ENCODE results near the gene TMEM135.

TMEM135 gene

GRCh38 chr11:87331273-87331672 is 293.5 kb downstream of the TMEM135 start:
- H3K4me3 ChIP-seq (ENCODE audit: low read depth, low read length), result no peak overlapping the region
- TF ChIP-seq, protein P1, sequence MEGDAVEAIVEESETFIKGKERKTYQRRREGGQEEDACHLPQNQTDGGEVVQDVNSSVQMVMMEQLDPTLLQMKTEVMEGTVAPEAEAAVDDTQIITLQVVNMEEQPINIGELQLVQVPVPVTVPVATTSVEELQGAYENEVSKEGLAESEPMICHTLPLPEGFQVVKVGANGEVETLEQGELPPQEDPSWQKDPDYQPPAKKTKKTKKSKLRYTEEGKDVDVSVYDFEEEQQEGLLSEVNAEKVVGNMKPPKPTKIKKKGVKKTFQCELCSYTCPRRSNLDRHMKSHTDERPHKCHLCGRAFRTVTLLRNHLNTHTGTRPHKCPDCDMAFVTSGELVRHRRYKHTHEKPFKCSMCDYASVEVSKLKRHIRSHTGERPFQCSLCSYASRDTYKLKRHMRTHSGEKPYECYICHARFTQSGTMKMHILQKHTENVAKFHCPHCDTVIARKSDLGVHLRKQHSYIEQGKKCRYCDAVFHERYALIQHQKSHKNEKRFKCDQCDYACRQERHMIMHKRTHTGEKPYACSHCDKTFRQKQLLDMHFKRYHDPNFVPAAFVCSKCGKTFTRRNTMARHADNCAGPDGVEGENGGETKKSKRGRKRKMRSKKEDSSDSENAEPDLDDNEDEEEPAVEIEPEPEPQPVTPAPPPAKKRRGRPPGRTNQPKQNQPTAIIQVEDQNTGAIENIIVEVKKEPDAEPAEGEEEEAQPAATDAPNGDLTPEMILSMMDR (IDR thresholded peaks at IDR 0.05; ENCODE audit: control insufficient read depth, extremely low read depth, insufficient read depth), result no peak
- no peak for DNase-seq (ENCODE audit: low read depth)

DNA sequence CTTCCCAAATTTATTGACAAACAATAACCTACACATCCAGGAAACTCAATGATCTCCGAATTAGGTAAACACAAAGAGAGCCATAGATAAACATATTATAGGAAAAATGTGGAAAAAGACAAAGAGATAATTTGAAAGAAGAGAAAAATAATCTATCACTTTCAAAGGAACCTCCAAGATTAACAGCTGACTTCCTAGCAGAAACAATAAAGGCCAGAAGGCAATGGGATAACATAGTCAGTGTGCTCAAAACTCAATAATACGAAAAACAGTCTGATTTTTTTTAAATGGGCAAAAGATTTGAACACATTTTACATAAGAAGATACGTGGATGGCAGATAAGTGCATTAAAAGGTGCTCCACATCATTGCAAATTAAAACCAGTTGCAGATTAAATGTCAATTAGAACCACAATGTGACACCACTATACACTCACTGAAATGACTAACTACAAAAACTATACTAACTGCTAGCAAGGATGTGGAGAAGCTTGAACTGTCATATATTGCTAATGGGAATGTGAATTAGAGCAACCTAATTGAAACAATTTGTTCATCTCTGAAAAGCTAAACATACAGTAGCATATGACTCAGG is 300.4 kb downstream of the TMEM135 start:
- TF ChIP-seq, protein P1 (IDR thresholded peaks at IDR 0.05; ENCODE audit: control insufficient read depth, extremely low read depth, insufficient read depth), result no peak
- DNase-seq (ENCODE audit: low read depth), result no peak
- H3K4me3 ChIP-seq (ENCODE audit: low read depth, low read length), result no peak overlapping the region

DNA sequence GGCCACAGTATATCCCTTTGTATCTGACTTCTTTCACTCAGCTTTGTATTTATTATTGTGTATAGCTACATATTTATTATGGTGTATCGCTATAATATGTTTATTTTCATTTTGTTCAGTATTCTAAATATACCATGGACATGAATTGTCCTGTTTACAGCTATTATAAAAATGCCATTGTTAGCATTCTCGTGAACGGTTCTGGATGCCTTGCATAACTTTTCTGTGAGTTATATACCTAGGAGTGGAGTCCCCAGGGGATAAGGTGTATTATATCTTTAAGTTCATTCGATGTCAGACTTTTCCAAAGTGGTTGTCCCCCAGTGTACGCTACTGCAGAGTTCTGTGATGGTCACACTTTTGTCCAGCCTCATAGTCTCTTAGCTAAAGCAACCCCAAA is 301.7 kb downstream of the TMEM135 start:
- DNase-seq (ENCODE audit: low read depth), result no peak
- no peak overlapping the region for H3K4me3 ChIP-seq (ENCODE audit: low read depth, low read length)
- TF ChIP-seq, protein P1 (IDR thresholded peaks at IDR 0.05; ENCODE audit: control insufficient read depth, extremely low read depth, insufficient read depth), result no peak

- no peak for DNase-seq (ENCODE audit: low read depth)
- H3K4me3 ChIP-seq (ENCODE audit: low read depth, low read length), result no peak overlapping the region
- TF ChIP-seq, protein P1 (IDR thresholded peaks at IDR 0.05; ENCODE audit: control insufficient read depth, extremely low read depth, insufficient read depth), result no peak
Observed at GRCh38 chr11:87347441-87347840, 309.7 kb downstream of the TMEM135 start.

DNA sequence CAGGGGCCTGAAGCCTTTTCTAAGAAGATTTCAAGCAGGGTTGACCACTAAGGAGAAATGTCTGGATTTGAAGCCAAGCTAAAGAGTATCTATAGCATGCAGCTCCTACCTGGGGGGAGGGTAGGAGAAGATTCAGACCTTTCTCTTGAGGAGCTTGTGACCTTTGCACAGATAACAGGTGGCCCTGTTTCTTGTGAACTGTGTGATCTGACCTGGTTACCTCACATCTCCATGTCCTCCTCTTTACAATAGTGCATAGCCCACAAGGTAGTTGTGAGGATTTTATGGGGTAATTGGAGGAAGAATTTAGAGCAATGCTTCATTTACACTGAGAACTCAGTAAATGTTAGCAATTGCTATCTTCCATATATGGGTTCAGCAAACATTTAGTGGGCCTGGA is 310.1 kb downstream of the TMEM135 start:
- no peak overlapping the region for H3K4me3 ChIP-seq (ENCODE audit: low read depth, low read length)
- TF ChIP-seq, protein P1 (IDR thresholded peaks at IDR 0.05; ENCODE audit: control insufficient read depth, extremely low read depth, insufficient read depth), result no peak
- DNase-seq (ENCODE audit: low read depth), result no peak

DNA sequence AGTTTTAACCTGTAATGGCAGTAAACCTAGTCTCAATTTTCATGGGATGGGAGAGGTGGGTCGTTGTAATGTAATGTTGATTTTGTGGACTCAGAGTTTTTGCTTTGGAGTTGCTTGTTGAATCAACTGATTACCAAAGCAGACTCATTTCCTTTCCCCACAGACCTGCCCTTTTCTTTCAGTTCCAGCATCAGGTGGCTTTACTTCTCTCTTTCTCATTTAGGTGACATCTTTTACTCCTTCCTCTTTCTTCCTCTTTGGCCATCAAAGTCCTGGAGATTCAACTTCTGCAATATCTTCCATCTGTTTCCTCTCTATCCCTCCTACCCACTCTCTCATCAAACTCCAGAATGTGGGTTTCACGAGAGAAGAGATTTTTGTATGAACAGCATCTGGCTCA is 313.9 kb downstream of the TMEM135 start:
- no peak overlapping the region for H3K4me3 ChIP-seq (ENCODE audit: low read depth, low read length)
- DNase-seq (ENCODE audit: low read depth), result no peak
- TF ChIP-seq, protein P1 (IDR thresholded peaks at IDR 0.05; ENCODE audit: control insufficient read depth, extremely low read depth, insufficient read depth), result no peak
